ENCODE data around the gene CORO1A.
A peak's percentile ranks its signal among the peaks of the same experiment; 100 is the strongest.
"Not testable (repeated sequence)": the region's sequence is repeated elsewhere in the genome, so short reads cannot be mapped to it uniquely, and the experiment has no call there.

The CORO1A gene

DNA sequence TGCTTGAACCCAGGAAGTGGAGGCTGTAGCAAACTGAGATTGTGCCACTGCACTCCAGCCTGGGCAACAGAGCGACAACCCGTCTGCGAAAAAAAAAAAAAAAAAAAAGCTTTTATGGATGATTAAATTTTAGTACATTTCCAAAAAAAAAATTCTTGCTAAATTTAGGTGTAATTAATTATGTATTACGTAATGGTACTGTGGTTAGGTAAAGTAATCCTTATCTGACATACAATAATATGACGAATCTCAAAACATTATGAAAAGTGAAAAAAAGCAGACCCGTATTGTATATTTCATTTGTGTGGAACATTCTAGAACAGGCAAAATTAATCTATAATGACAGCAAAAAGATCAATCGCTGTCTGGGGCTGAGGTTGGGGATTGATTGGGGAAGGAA is 10.3 kb upstream of the CORO1A start:
- Histone ChIP-seq H3K4me1 (no peaks in the 10 kb centered on the region), H4K20me1 (no peaks in the 10 kb centered on the region), H3K4me2 (no peak overlapping the region), H3K27ac (no peak overlapping the region), H3K4me3 (no peak overlapping the region), H3K9ac (no peak overlapping the region), H3K36me3 (no peaks in the 10 kb centered on the region), H3K27me3 (no peaks in the 10 kb centered on the region), H3K9me3 (no peaks in the 10 kb centered on the region)
- TF ChIP-seq Cebpa-rat (IDR thresholded peaks at IDR 0.05), result no peak

DNA sequence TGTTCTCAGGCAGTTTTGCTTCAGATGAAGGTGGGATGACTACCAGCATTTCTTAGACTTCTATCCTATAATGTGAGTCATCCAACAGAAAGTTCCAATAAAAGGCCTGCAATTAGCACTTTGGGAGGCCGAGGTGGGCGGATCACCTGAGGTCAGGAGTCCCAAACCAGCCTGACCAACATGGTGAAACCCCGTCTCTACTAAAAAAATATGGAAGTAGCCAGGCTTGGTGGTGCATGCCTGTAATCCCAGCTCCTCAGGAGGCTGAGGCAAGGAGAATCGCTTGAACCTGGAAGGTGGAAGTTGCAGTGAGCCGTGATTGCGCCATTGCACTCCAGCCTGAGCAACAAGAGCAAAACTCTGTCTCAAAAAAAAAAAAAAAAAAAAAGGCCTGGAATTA is 6.5 kb upstream of the CORO1A start:
- not testable (repeated sequence) for H4K20me1 ChIP-seq, H3K4me3 ChIP-seq, H3K27ac ChIP-seq, H3K9me3 ChIP-seq, H3K4me2 ChIP-seq, H3K4me1 ChIP-seq, H3K27me3 ChIP-seq, H3K36me3 ChIP-seq, H3K9ac ChIP-seq

DNA sequence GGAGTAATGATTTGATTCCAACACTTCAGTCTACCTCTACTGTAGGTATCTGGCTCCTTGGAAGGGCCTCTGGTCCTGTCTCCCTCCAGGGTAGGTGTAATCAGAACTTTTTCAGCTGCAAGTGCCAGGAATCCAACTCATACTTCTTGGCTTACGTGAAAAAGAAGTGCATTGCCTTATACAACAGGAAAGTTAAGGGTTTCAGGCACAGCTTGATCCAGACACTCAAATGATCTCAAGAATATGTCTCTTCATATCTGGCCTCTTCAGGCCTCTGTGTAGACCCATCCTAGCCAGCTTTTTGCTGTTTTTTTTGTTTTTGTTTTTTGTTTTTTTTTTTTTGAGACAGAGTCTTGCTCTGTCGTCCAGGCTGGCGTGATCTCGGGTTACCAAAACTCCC is 4.2 kb upstream of the CORO1A start:
- Histone ChIP-seq H3K9me3 (no peaks in the 10 kb centered on the region), H3K27me3 (no peaks in the 10 kb centered on the region), H3K4me2 (no peak overlapping the region), H3K27ac (no peak overlapping the region), H3K9ac (no peak overlapping the region), H4K20me1 (no peaks in the 10 kb centered on the region), H3K4me3 (no peak overlapping the region), H3K36me3 (no peaks in the 10 kb centered on the region), H3K4me1 (peaks cover 9% of the 10 kb centered on the region)
- TF ChIP-seq Cebpa-rat (IDR thresholded peaks at IDR 0.05), result no peak

DNA sequence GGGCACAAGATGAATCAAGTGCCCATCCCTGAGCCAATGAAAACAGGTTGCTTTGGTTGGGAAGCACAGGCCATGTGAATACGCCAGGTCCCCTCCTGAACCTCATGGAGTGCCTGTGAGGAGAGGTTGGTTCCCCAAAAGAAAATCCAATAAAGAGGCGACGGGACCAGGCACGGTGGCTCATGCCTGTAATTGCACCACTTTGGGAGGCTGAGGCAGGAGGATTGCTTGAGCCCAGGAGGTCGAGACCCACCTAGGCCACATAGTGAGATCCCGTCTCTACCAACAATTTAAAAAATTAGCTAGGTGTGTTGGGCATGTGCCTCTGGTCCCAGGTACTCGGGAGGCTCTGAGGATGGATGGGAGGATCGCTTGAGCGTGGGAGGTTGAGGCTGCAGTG is 3.5 kb upstream of the CORO1A start:
- no peak for TF ChIP-seq Cebpa-rat (IDR thresholded peaks at IDR 0.05)
- H3K36me3 ChIP-seq, result no peaks in the 10 kb centered on the region
- H3K9ac ChIP-seq, result no peak overlapping the region
- no peaks in the 10 kb centered on the region for H3K27me3 ChIP-seq
- H3K4me1 ChIP-seq, result peaks cover 17% of the 10 kb centered on the region
- no peaks in the 10 kb centered on the region for H4K20me1 ChIP-seq
- no peak overlapping the region for H3K27ac ChIP-seq
- no peak overlapping the region for H3K4me2 ChIP-seq
- no peaks in the 10 kb centered on the region for H3K9me3 ChIP-seq
- H3K4me3 ChIP-seq, result no peak overlapping the region

DNA sequence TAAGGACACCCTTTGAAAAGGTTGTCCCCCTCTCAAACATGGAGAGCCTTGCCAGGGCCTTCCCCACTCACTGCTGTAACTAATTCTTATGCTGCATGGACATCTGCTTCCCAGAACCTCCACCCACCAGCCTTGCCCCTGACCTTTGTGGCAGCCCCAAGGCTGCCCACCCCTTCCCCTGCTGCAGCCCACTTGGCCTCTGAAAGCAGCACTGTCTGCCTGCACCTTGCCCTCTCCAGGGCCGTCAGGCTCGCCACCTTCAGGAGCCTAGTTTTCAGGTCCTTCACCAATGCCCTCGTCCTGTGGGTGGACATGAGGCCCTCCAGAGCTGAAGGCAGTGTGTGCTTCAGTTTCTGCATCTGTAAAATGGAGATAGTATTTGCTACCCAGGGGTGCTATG is 2.7 kb upstream of the CORO1A start:
- no peak for TF ChIP-seq Cebpa-rat (IDR thresholded peaks at IDR 0.05)
- no peak overlapping the region for H3K4me2 ChIP-seq
- H3K27me3 ChIP-seq, result no peaks in the 10 kb centered on the region

DNA sequence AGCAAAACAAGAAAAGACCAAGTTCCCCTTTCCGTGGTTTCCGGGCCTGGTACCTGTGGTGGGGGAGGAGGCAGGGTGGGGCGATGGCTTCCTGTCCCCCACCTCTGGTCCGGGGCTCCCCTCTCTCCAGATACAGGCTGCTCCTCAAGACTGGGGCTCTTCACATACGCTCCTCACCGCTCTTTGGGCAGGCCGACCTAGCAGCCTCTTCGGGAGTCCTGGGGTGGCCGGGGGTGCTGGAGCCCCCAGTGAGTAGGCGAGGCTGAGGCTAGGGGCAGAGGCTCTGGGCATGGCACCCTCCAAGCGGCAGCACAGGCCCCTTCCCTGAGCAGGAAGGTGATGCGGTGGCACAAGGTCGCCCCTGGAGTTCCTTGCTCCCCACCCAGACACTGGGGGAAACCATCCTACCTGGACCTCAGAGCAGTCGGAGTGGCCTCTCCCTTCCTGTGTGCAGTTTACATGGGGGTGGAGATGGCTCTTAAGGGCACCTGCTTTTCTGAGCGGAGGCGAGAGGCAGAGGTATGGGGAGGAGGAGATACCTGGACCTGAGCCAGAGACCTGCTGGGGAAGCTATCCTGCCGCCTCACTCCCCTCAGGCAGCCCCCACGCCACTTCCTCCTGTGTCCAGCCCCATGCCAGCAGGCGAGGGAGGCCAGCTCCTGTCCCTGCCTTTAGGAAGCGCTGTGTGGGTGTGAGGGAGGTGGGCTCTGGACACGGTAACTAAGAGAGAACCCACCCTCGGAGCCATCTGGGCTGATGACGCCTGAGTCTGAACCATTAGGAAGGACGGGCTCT is 891 bp downstream of the CORO1A start:
- H4K20me1 ChIP-seq, result no peaks in the 10 kb centered on the region
- peaks cover 15% of the 10 kb centered on the region for H3K36me3 ChIP-seq
- peak overlapping the region; percentile 90 for H3K27ac ChIP-seq
- H3K4me1 ChIP-seq, result peaks cover 43% of the 10 kb centered on the region
- H3K4me3 ChIP-seq, result peak overlapping the region; percentile 95
- H3K27me3 ChIP-seq, result no peaks in the 10 kb centered on the region
- H3K9ac ChIP-seq, result peak overlapping the region; percentile 85
- TF ChIP-seq Cebpa-rat (IDR thresholded peaks at IDR 0.05), result no peak
- H3K9me3 ChIP-seq, result no peaks in the 10 kb centered on the region
- H3K4me2 ChIP-seq, result peak overlapping the region; percentile 99

More for the DNA sequence above, 2.7 kb upstream of the CORO1A start:
- peaks cover 25% of the 10 kb centered on the region for H3K4me1 ChIP-seq
- H3K36me3 ChIP-seq, result no peaks in the 10 kb centered on the region
- H3K4me3 ChIP-seq, result no peak overlapping the region
- no peaks in the 10 kb centered on the region for H3K9me3 ChIP-seq
- H3K9ac ChIP-seq, result no peak overlapping the region
- no peak overlapping the region for H3K27ac ChIP-seq
- H4K20me1 ChIP-seq, result no peaks in the 10 kb centered on the region

DNA sequence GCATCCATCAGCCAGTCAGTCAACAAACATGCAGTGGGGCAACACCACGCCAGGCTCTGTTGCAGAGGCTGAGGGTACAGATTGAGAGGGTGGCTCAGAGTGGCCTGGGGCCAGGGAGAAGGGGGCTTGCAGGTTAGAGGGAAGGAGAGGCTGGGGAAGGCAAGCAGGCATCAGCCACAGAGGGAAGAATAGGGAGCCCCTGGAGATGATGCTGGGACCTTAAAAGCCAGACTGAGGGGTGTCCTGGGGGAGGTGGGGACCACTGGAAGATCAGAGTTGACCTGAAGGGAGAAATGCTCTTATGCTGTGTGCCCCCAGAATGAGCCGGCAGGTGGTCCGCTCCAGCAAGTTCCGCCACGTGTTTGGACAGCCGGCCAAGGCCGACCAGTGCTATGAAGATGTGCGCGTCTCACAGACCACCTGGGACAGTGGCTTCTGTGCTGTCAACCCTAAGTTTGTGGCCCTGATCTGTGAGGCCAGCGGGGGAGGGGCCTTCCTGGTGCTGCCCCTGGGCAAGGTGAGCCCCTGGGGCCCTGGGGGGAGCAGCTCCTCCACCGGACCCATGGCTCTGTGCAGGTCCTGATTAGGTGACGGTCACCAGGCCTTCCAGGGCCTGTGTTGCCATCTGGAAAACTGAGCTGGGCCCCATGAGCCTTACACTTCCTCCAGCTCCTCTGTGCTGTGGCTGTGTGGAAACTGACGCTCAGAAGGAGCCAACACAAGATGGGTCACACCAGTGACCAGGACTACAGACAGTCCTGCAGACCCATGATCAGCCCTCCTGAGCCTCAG is 1.7 kb downstream of the CORO1A start:
- Histone ChIP-seq H3K4me3 (peak overlapping the region; percentile 95), H3K27ac (peak overlapping the region; percentile 90), H3K4me2 (peak overlapping the region; percentile 99), H3K9me3 (no peaks in the 10 kb centered on the region), H3K9ac (peak overlapping the region; percentile 85), H4K20me1 (no peaks in the 10 kb centered on the region), H3K36me3 (peaks cover 15% of the 10 kb centered on the region), H3K27me3 (no peaks in the 10 kb centered on the region), H3K4me1 (peaks cover 43% of the 10 kb centered on the region)
- TF ChIP-seq Cebpa-rat (IDR thresholded peaks at IDR 0.05), result no peak

GRCh38 chr16:30185683-30186421 is 2.5 kb downstream of the CORO1A start:
- peak overlapping the region; percentile 95 for H3K4me3 ChIP-seq

DNA sequence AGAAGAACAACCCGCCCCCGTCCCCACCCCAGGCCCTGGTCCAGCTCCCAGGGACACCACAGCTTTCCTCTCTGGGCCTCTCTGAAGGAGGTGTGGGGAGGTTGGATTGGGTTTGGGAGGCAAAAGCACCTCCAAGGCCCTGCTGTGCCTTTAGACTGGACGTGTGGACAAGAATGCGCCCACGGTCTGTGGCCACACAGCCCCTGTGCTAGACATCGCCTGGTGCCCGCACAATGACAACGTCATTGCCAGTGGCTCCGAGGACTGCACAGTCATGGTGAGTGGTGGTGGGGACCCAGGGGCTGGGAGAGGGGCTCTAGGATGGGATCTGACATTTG is 3.0 kb downstream of the CORO1A start:
- Histone ChIP-seq H4K20me1 (no peaks in the 10 kb centered on the region), H3K36me3 (peaks cover 15% of the 10 kb centered on the region), H3K9me3 (no peaks in the 10 kb centered on the region), H3K4me2 (peak overlapping the region; percentile 99), H3K4me3 (peak overlapping the region; percentile 95), H3K27ac (peak overlapping the region; percentile 90), H3K9ac (peak overlapping the region; percentile 85), H3K27me3 (no peaks in the 10 kb centered on the region), H3K4me1 (peaks cover 43% of the 10 kb centered on the region)
- TF ChIP-seq Cebpa-rat (IDR thresholded peaks at IDR 0.05), result no peak

More at GRCh38 chr16:30185683-30186421, 2.5 kb downstream of the CORO1A start:
- H3K4me2 ChIP-seq, result peak overlapping the region; percentile 99
- TF ChIP-seq Cebpa-rat (IDR thresholded peaks at IDR 0.05), result peak; percentile 68; the same call in 1 of the 2 replicates
- H4K20me1 ChIP-seq, result no peaks in the 10 kb centered on the region
- H3K9ac ChIP-seq, result peak overlapping the region; percentile 85
- no peaks in the 10 kb centered on the region for H3K27me3 ChIP-seq
- peaks cover 15% of the 10 kb centered on the region for H3K36me3 ChIP-seq
- H3K9me3 ChIP-seq, result no peaks in the 10 kb centered on the region
- peaks cover 43% of the 10 kb centered on the region for H3K4me1 ChIP-seq
- H3K27ac ChIP-seq, result peak overlapping the region; percentile 90
